Neural progenitor cell (in vitro differentiated cells): ENCODE data around the gene NEU4. TPM values are rescaled to one million over a fixed set of nuclear protein-coding genes. Genes with fewer than 3 reads are reported as not detected.
"Not testable (repeated sequence)": the region's sequence is repeated elsewhere in the genome, so short reads cannot be mapped to it uniquely, and the experiment has no call there.

ENCODE experiments used
- DNase-seq: peaks from one replicate; pipeline ENCODE4 v3.0.0-alpha.2; 2016; ENCODE audit warnings: low spot score
- H2AFZ ChIP-seq: fragments of 200-600 bp; sonication (generic); replicated peaks from 2 replicates; pipeline ENCODE4 v1.6.1; 2016; ENCODE audit warnings: antibody characterized with exemption
- H3F3A ChIP-seq: fragments of 200-600 bp; sonication (generic); 2 replicates; pipeline ENCODE4 v1.6.1; 2016; ENCODE audit warnings: antibody characterized with exemption, low read depth
- H3K27ac ChIP-seq: fragments of 200-600 bp; sonication (generic); 2 replicates; pipeline ENCODE4 v1.5.1; 2016; ENCODE audit warnings: mild to moderate bottlenecking
- H3K27me3 ChIP-seq: fragments of 200-600 bp; sonication (generic); 2 replicates; pipeline ENCODE4 v1.6.1; 2016; ENCODE audit warnings: mild to moderate bottlenecking, moderate library complexity
- H3K36me3 ChIP-seq: fragments of 200-600 bp; sonication (generic); 2 replicates; pipeline ENCODE4 v1.5.1; 2016
- H3K4me1 ChIP-seq: fragments of 200-600 bp; sonication (generic); 2 replicates; pipeline ENCODE4 v1.6.1; 2016; ENCODE audit warnings: mixed run types
- H3K4me2 ChIP-seq: fragments of 200-600 bp; sonication (generic); 2 replicates; pipeline ENCODE4 v1.6.1; 2016
- H3K4me3 ChIP-seq: fragments of 200-600 bp; sonication (generic); 2 replicates; pipeline ENCODE4 v1.5.1; 2016
- H3K79me2 ChIP-seq: fragments of 200-600 bp; sonication (generic); 2 replicates; pipeline ENCODE4 v1.6.1; 2016; ENCODE audit warnings: low read depth
- H3K9ac ChIP-seq: fragments of 200-600 bp; sonication (generic); 2 replicates; pipeline ENCODE4 v1.6.1; 2016
- H3K9me3 ChIP-seq: fragments of 200-600 bp; sonication (generic); 2 replicates; pipeline ENCODE4 v1.5.1; 2016; ENCODE audit warnings: low read depth
- H4K20me1 ChIP-seq: fragments of 200-600 bp; sonication (generic); 2 replicates; pipeline ENCODE4 v1.6.1; 2016; ENCODE audit warnings: low read depth
- H3K27ac Mint-ChIP-seq: 3 replicates; pipeline ENCODE4 v1.8.0; 2021; ENCODE audit warnings: mixed read lengths
- H3K27me3 Mint-ChIP-seq: 2 replicates; pipeline ENCODE4 v1.8.0; 2022; ENCODE audit warnings: low read depth, mild to moderate bottlenecking, inconsistent platforms, moderate library complexity, mixed read lengths; ENCODE audit not compliant: insufficient read depth
- H3K36me3 Mint-ChIP-seq: 3 replicates; pipeline ENCODE4 v1.8.0; 2021; ENCODE audit warnings: mixed read lengths
- H3K4me1 Mint-ChIP-seq: 3 replicates; pipeline ENCODE4 v1.8.0; 2021; ENCODE audit warnings: mixed read lengths
- H3K4me3 Mint-ChIP-seq: 3 replicates; pipeline ENCODE4 v1.8.0; 2021; ENCODE audit warnings: mild to moderate bottlenecking, moderate library complexity, mixed read lengths
- H3K9me3 Mint-ChIP-seq: 3 replicates; pipeline ENCODE4 v1.8.0; 2020; ENCODE audit warnings: mixed read lengths
- EZH2 ChIP-seq: fragments of 200-600 bp; sonication (generic); IDR thresholded peaks from 2 replicates; pipeline ENCODE4 v1.6.1; 2017; ENCODE audit warnings: antibody characterized with exemption, mild to moderate bottlenecking, moderate library complexity
- EZH2phosphoT487 ChIP-seq: fragments of 200-600 bp; sonication (generic); IDR thresholded peaks from 2 replicates; pipeline ENCODE4 v1.6.1; 2017; ENCODE audit warnings: antibody characterized with exemption
- total RNA-seq: library from RNA; depleted of rRNA; stranded (reverse); fragments of >200 nt; gene quantifications from 2 replicates; pipeline ENCODE4 v1.2.3, GENCODE V29; 2015; ENCODE audit warnings: low replicate concordance
- TF ChIP-seq, protein P1 (sequence below): fragments of 200-600 bp; sonication (generic); IDR thresholded peaks from 2 replicates; pipeline ENCODE4 v1.5.1; 2017; ENCODE audit warnings: antibody characterized with exemption, mild to moderate bottlenecking

Gene NEU4
- total RNA-seq, 1 donor from 2014 or later: not detected

DNA sequence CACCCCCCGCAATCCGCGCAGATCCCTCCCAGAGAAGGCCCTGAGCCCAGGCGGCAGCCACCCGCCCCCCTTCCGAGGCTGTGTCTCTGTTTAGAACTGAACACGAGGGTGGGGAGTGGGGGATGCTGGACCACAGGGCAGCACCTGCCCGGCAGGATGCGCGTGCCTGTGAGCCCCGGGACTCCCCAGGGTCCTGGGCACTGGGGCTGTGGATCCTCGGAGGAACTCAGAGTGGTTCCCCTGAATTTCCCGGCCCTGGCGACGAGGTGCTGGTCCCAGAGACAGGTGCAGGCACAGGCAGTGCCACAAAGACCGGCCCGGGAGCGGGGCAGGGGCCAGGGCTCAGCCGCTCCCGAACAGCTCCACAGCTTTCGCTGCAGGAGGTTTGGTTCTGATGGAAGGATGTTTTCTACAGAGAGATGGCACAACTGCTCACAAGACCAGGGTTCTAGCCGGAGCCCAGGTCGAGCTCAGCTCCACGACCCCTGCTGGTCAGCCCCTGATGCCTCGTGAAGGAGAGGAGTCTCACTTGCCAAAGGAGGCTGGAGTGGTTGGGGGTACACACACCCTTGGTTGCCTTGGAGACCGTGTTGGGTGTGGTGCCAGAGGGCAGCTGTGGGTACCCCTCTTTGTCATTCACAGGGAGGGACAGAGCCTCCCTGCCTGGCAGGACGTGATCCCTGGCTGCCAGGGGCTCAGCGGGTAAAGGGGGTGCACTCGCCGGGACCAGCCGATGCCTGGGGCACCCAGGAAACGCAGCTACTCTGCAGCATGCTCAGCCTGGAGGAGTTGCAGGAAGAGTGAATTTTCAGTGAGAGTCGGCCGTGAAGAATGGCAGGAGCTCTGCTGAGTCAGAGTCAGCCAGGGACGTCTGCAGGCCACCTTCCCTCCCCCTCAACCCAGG is 4.4 kb upstream of the NEU4 start:
- Histone ChIP-seq H3K27me3 (peaks cover 22% of the 10 kb centered on the region), H4K20me1 (no peaks in the 10 kb centered on the region), H3K4me1 (peaks cover 15% of the 10 kb centered on the region), H2AFZ (no peak overlapping the region), H3K9me3 (no peaks in the 10 kb centered on the region), H3K4me3 (no peak overlapping the region), H3K9ac (no peak overlapping the region), H3K4me2 (peak overlapping the region; percentile 38), H3K36me3 (no peaks in the 10 kb centered on the region), H3K27ac (no peak overlapping the region), H3F3A (peaks cover 15% of the 10 kb centered on the region), H3K79me2 (no peaks in the 10 kb centered on the region)
- Mint-ChIP-seq H3K4me3 (no peak overlapping the region), H3K27me3 (peaks cover 5% of the 10 kb centered on the region), H3K4me1 (peaks cover 16% of the 10 kb centered on the region), H3K36me3 (no peaks in the 10 kb centered on the region), H3K27ac (peak overlapping the region; percentile 33), H3K9me3 (peaks cover 2% of the 10 kb centered on the region)
- DNase-seq: no peak
- TF ChIP-seq EZH2phosphoT487 (no peak), EZH2 (no peak)
- TF ChIP-seq, protein P1, sequence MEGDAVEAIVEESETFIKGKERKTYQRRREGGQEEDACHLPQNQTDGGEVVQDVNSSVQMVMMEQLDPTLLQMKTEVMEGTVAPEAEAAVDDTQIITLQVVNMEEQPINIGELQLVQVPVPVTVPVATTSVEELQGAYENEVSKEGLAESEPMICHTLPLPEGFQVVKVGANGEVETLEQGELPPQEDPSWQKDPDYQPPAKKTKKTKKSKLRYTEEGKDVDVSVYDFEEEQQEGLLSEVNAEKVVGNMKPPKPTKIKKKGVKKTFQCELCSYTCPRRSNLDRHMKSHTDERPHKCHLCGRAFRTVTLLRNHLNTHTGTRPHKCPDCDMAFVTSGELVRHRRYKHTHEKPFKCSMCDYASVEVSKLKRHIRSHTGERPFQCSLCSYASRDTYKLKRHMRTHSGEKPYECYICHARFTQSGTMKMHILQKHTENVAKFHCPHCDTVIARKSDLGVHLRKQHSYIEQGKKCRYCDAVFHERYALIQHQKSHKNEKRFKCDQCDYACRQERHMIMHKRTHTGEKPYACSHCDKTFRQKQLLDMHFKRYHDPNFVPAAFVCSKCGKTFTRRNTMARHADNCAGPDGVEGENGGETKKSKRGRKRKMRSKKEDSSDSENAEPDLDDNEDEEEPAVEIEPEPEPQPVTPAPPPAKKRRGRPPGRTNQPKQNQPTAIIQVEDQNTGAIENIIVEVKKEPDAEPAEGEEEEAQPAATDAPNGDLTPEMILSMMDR: no peak

DNA sequence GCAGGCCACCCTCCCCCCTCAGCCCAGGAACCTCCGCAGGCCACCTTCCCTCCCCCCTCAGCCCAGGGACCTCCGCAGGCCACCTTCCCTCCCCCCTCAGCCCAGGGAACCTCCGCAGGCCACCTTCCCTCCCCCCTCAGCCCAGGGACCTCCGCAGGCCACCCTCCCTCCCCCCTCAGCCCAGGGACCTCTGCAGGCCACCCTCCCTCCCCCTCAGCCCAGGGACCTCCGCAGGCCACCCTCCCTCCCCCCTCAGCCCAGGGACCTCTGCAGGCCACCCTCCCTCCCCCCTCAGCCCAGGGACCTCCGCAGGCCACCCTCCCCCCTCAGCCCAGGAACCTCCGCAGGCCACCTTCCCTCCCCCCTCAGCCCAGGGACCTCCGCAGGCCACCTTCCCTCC is 2.8 kb upstream of the NEU4 start:
- DNase-seq, H3K27ac ChIP-seq, H4K20me1 ChIP-seq, H3K4me3 Mint-ChIP-seq, H3K79me2 ChIP-seq, H3K9ac ChIP-seq, H3K27ac Mint-ChIP-seq, H2AFZ ChIP-seq, H3K9me3 ChIP-seq, H3K4me3 ChIP-seq, H3K4me2 ChIP-seq, H3K36me3 ChIP-seq, H3K27me3 Mint-ChIP-seq, H3K9me3 Mint-ChIP-seq, H3K36me3 Mint-ChIP-seq: not testable (repeated sequence)
- Histone ChIP-seq H3K27me3 (peaks cover 22% of the 10 kb centered on the region), H3K4me1 (peaks cover 23% of the 10 kb centered on the region), H3F3A (peaks cover 15% of the 10 kb centered on the region)
- H3K4me1 Mint-ChIP-seq: peaks cover 21% of the 10 kb centered on the region

DNA sequence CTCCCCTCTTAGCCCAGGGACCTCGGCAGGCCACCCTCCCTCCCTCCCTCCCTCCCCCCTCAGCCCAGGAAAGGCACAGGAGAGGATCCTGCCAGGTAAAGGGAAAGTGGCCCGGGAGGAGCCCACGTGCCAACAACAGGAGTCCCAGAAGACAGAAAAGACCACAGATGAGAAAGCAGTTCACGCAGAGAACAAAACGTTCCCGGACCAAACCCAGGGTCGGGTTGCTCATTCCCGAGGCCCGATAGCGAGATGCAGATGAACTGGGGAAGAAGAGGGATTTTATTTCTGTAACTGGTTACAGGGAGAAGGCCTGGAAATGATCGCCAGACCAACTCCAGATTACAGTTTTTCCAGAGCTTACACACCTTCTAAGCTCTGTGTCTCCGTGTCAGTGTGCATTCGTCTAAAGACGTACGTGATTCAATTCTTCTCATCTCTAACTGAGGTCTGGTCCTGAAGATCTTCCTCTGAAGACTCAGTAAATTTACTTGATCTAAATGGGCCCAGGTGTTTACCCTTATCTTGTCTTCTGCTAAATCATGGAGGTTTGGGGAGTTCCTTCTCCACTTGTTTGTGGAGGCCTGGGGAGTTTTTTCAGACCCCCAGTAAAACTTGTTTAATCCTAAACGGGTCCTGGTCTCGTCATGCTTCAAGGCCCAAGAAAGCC is 807 bp upstream of the NEU4 start:
- Histone ChIP-seq H3K27me3 (peaks cover 16% of the 10 kb centered on the region), H3K4me2 (peak overlapping the region; percentile 11), H3K79me2 (no peaks in the 10 kb centered on the region), H3K9me3 (no peaks in the 10 kb centered on the region), H3F3A (peaks cover 15% of the 10 kb centered on the region), H3K9ac (no peak overlapping the region), H4K20me1 (no peaks in the 10 kb centered on the region), H3K36me3 (no peaks in the 10 kb centered on the region), H3K4me3 (no peak overlapping the region), H2AFZ (peak overlapping the region; percentile 53), H3K27ac (peak overlapping the region; percentile 62), H3K4me1 (peaks cover 23% of the 10 kb centered on the region)
- no peak for DNase-seq
- Mint-ChIP-seq H3K36me3 (no peaks in the 10 kb centered on the region), H3K4me1 (peaks cover 21% of the 10 kb centered on the region), H3K27ac (peak overlapping the region; percentile 84), H3K9me3 (no peaks in the 10 kb centered on the region), H3K4me3 (peak overlapping the region; percentile 12), H3K27me3 (peaks cover 2% of the 10 kb centered on the region)
- TF ChIP-seq EZH2phosphoT487 (no peak), EZH2 (no peak)
- TF ChIP-seq, protein P1: no peak
